Pancreas (tissue), 10 donors: ENCODE results near the gene BLACAT1. TPM values are rescaled to one million over a fixed set of nuclear protein-coding genes. Genes with fewer than 3 reads are reported as not detected.

ENCODE experiments used
- ATAC-seq, 4 donors: fragments of 200-7000 bp; cut with Tn5 transposase; one replicate each; pipeline versions ENCODE4 v1.8.0 to v1.9.1; 2020; ENCODE audit warnings: mild to moderate bottlenecking in 4 of 4, moderate library complexity in 4 of 4
- DNase-seq, 6 donors: peaks; one replicate each; pipeline ENCODE4 v3.0.0-alpha.2; 2020
- FAIRE-seq: peaks from 2 replicates; lab custom pipeline; 2012; peaks lifted over from hg19 to GRCh38; lab: Jason Lieb, UNC
- H3K27ac ChIP-seq, 4 donors: fragments of 200-600 bp; sonication (generic); 1 replicate in 3 of 4; 2 replicates in 1 of 4; pipeline versions ENCODE4 v1.5.0 to v1.8.0; 2020
- H3K27me3 ChIP-seq, 4 donors: fragments of 200-600 bp; one replicate each; pipeline ENCODE4 v1.8.0; 2021
- H3K36me3 ChIP-seq, 3 donors: fragments of 200-600 bp; sonication (generic) in 1 of 3; one replicate each; pipeline versions ENCODE4 v1.5.0 to v1.8.0; 2020 to 2021
- H3K4me1 ChIP-seq, 3 donors: fragments of 200-600 bp; one replicate each; pipeline ENCODE4 v1.8.0; 2021
- H3K4me3 ChIP-seq, 4 donors: fragments of 200-600 bp; sonication (generic) in 2 of 4; one replicate each; pipeline versions ENCODE4 v1.5.0 to v1.8.0; 2020 to 2021
- H3K9me3 ChIP-seq, 4 donors: fragments of 200-600 bp; one replicate each; pipeline ENCODE4 v1.8.0; 2021
- CTCF ChIP-seq, 4 donors: fragments of 200-600 bp; sonication (generic) in 3 of 4; IDR thresholded peaks; one replicate each; pipeline versions ENCODE4 v1.5.0 to v1.8.0; 2021; ENCODE audit warnings: antibody characterized with exemption in 4 of 4
- WGBS, 2 donors: extraction: QIAGEN DNeasy Blood & Tissue Kit; methylation state at CpG; one replicate each; pipeline ENCODE4 v1.1.7; 2013; 5-methylcytosine and 5-hydroxymethylcytosine counted together
- intact Hi-C, 3 donors: fragments of 100-400 bp; cut with DNase I; formaldehyde crosslinking; loops; one replicate each; pipeline versions ENCODE4 v1.11.1 to v1.14.2; 2022
- polyA plus RNA-seq, 2 donors: library from polyadenylated mRNA; stranded (reverse); fragments of 200-250 nt; gene quantifications; one replicate each; pipeline ENCODE4 v1.2.3, GENCODE V29; 2013
- total RNA-seq, 6 donors: library from RNA; stranded (reverse); fragmentation: NEBNext Ultra II Directional in 4 of 6; extraction: Animal tissue kit (Norgen Biotek cat#: 25700) in 4 of 6; gene quantifications; one replicate each; pipeline versions ENCODE4 v1.2.1 to v1.2.4, GENCODE V29; 2021 to 2023
- donor health status: healthy with polysubstance abuse.
- donor health status: DM: no; HTN: no; CAD: no; lungs with moderate emphysema.
- donor health status: DM: no; HTN: no; CAD: no.
- donor health status: control.
- donor health status: control.
- donor health status: Bipolar disorder and iron deficiency.
- donor health status: DM: yes; HTN: yes; CAD: no.
- donor health status: DM: no; HTN: no; CAD: no.
- donor health status: DM: no; HTN: no; CAD: no.
- donor health status: DM: yes; HTN: yes; CAD: no.

Gene BLACAT1
- total and polyA plus RNA-seq, 8 donors = 0.09 to 0.34 (median 0.17) TPM; not detected in 2

- no peak overlapping the region for H3K4me3 ChIP-seq
- intact Hi-C loops = loop anchor here in 1 of 3 donors (10.0 kb wide), 1 partner anchor 97 kb away; no protein-coding TSS in a partner anchor
- no peaks in the 10 kb centered on the region for H3K36me3 ChIP-seq
- H3K27me3 ChIP-seq = no peaks in the 10 kb centered on the region
- FAIRE-seq (no peak), DNase-seq (no peak), ATAC-seq (no peak)
- no peaks in the 10 kb centered on the region for H3K4me1 ChIP-seq
- no peaks in the 10 kb centered on the region for H3K9me3 ChIP-seq
- 54 to 58% methylated on average over 2 of the region's 2 CpGs for WGBS, 2 donors
- no peak overlapping the region for H3K27ac ChIP-seq
- no peak for TF ChIP-seq CTCF (IDR thresholded peaks at IDR 0.05)
Observed at GRCh38 chr1:205432116-205432515, 23.7 kb downstream of the BLACAT1 start.

- intact Hi-C loops = loop anchor here in 1 of 3 donors (10.0 kb wide), 1 partner anchor 96 kb away; no protein-coding TSS in a partner anchor
- 3% methylated on average over 30 to 32 of the region's 32 CpGs for WGBS, 2 donors
- no peak overlapping the region for H3K27ac ChIP-seq
Observed at GRCh38 chr1:205430696-205431305, 25.0 kb downstream of the BLACAT1 start.

GRCh38 chr1:205429762-205430695, 25.8 kb downstream of the BLACAT1 start:
- no peak for FAIRE-seq
- peak overlapping the region; percentile 19 to 54 (median 39) for H3K4me3 ChIP-seq
- intact Hi-C loops = loop anchor here in 2 of 3 donors (5.0 to 10.0 kb wide), 2 partner anchors 93 to 95 kb away; no protein-coding TSS in a partner anchor

More at GRCh38 chr1:205430696-205431305, 25.0 kb downstream of the BLACAT1 start:
- TF ChIP-seq CTCF (IDR thresholded peaks at IDR 0.05) = peak; percentile 47 to 89 (median 70)
- Histone ChIP-seq H3K27me3 (no peaks in the 10 kb centered on the region), H3K4me1 (no peaks in the 10 kb centered on the region), H3K4me3 (peak overlapping the region; percentile 19 to 54 (median 39)), H3K36me3 (no peaks in the 10 kb centered on the region), H3K9me3 (no peaks in the 10 kb centered on the region)
- ATAC-seq (peak; percentile 72 to 97 (median 89)), FAIRE-seq (no peak), DNase-seq (peak; percentile 41 to 84 (median 60))

DNA sequence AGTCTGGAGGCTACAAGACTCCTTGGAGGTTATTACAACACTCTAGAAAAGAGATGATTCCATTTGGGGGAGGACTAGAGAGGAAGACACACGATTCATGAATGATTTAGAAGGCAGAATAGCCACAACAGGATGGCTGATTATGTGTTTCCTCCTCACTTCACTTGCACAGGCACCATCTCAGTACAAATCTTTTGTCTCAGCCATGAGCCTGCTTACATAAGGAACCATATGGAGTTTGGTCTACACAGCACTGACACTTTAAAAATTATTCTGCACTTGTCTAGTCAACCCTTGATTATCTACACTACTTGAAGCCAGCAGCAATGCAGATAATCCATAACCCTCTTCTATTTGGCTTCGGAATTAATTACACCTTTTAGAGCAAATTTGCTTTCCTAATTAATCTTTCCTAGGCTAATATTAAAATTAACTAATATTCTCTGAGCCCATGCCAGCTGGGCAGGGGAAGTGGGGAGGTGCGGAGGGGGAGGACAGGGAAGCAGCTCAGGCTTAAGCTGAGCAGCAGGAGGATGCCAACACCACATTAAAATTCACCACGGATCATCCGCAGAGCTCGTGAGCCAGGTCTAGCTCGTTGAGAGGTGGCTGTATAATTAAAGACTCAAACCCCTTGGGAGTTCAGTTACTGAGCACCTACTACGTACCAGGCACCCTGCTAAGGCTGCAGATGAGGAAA, 30.8 kb downstream of the BLACAT1 start:
- Histone ChIP-seq H3K27me3 (no peaks in the 10 kb centered on the region), H3K4me3 (no peak overlapping the region), H3K9me3 (no peaks in the 10 kb centered on the region), H3K27ac (no peak overlapping the region), H3K36me3 (no peaks in the 10 kb centered on the region), H3K4me1 (no peaks in the 10 kb centered on the region)
- no peak for DNase-seq
- FAIRE-seq = no peak
- ATAC-seq = no peak
- TF ChIP-seq CTCF (IDR thresholded peaks at IDR 0.05) = no peak
- intact Hi-C loops = loop anchor here in 1 of 3 donors (5.0 kb wide), 1 partner anchor 88 kb away; no protein-coding TSS in a partner anchor
- 49 to 51% methylated on average over 8 of the region's 8 CpGs for WGBS, 2 donors

More at GRCh38 chr1:205429762-205430695, 25.8 kb downstream of the BLACAT1 start:
- DNase-seq (no peak), ATAC-seq (peak in 3 of 4 donors; percentile 15 to 42 (median 16))
- no peaks in the 10 kb centered on the region for H3K4me1 ChIP-seq
- H3K27ac ChIP-seq = no peak overlapping the region
- WGBS, 2 donors = 58 to 59% methylated on average over 29 of the region's 29 CpGs
- H3K27me3 ChIP-seq = no peaks in the 10 kb centered on the region
- H3K9me3 ChIP-seq = no peaks in the 10 kb centered on the region
- H3K36me3 ChIP-seq = no peaks in the 10 kb centered on the region
- TF ChIP-seq CTCF (IDR thresholded peaks at IDR 0.05) = no peak
